HepG2 (cell line): ENCODE measurements around the gene NDUFS2. TPM values are rescaled to one million over a fixed set of nuclear protein-coding genes. Genes with fewer than 3 reads are reported as not detected.

Experiments
- ATF7 ChIP-seq, 2 experiments: fragments of 450-650 bp in 1 of 2; sonication (generic) in 1 of 2; formaldehyde crosslinking in 1 of 2; IDR thresholded peaks; 2 replicates each; pipeline versions ENCODE4 v1.4.0 to v1.6.1; 2016 to 2020; ENCODE audit warnings: antibody characterized with exemption in 1 of 2, mild to moderate bottlenecking in 1 of 2, missing genetic modification reagents in 1 of 2
- CREB1 ChIP-seq, 2 experiments: fragments of 450-650 bp in 1 of 2; IDR thresholded peaks; 2 replicates each; pipeline ENCODE4 v1.6.1; 2016 to 2017; ENCODE audit warnings: control low read depth in 1 of 2, mild to moderate bottlenecking in 1 of 2, missing compliant biosample characterization in 1 of 2, missing genetic modification characterization in 1 of 2
- FOXO1 ChIP-seq: sonication (generic); formaldehyde crosslinking; IDR thresholded peaks from 2 replicates; pipeline ENCODE4 v1.4.0; 2020; ENCODE audit warnings: missing genetic modification reagents
- JUNB ChIP-seq: sonication (generic); formaldehyde crosslinking; IDR thresholded peaks from 2 replicates; pipeline ENCODE4 v1.8.0; 2022; ENCODE audit warnings: missing genetic modification reagents, mild to moderate bottlenecking, borderline replicate concordance
- PRDM4 ChIP-seq: sonication (generic); formaldehyde crosslinking; IDR thresholded peaks from 2 replicates; pipeline ENCODE4 v1.9.0; 2021; ENCODE audit warnings: missing genetic modification reagents, borderline replicate concordance
- SMC3 ChIP-seq: IDR thresholded peaks from 2 replicates; pipeline ENCODE4 v1.6.1; 2011; ENCODE audit warnings: low read length, improper control_type of control experiment
- SNRNP70 ChIP-seq: fragments of 200-400 bp; formaldehyde crosslinking; IDR thresholded peaks from 2 replicates; pipeline ENCODE4 v1.6.1; 2017; ENCODE audit warnings: mild to moderate bottlenecking, low read depth, low read length, moderate library complexity
- SUZ12 ChIP-seq: fragments of 150-350 bp; IDR thresholded peaks from 2 replicates; pipeline ENCODE4 v1.6.1; 2014; ENCODE audit warnings: low read depth, low read length
- THYN1 ChIP-seq: sonication (generic); formaldehyde crosslinking; IDR thresholded peaks from 2 replicates; pipeline ENCODE4 v1.8.1; 2023; ENCODE audit warnings: low read depth, mild to moderate bottlenecking, moderate library complexity, missing genetic modification reagents, borderline replicate concordance
- TOPORS ChIP-seq: sonication (generic); formaldehyde crosslinking; IDR thresholded peaks from 2 replicates; pipeline ENCODE4 v1.8.0; 2023; ENCODE audit warnings: mild to moderate bottlenecking, missing genetic modification reagents
- ZBTB7A ChIP-seq: sonication (generic); formaldehyde crosslinking; IDR thresholded peaks from 2 replicates; pipeline ENCODE4 v1.8.0; 2022; ENCODE audit warnings: mild to moderate bottlenecking, missing genetic modification reagents
- ZMYM3 ChIP-seq: sonication (generic); formaldehyde crosslinking; IDR thresholded peaks from 2 replicates; pipeline ENCODE4 v1.5.1; 2020; ENCODE audit warnings: mild to moderate bottlenecking, missing genetic modification reagents
- ZNF142 ChIP-seq: sonication (generic); formaldehyde crosslinking; IDR thresholded peaks from 2 replicates; pipeline ENCODE4 v1.4.0; 2020; ENCODE audit warnings: missing genetic modification reagents
- ZNF180 ChIP-seq: sonication (generic); formaldehyde crosslinking; IDR thresholded peaks from 2 replicates; pipeline ENCODE4 v1.4.0; 2020; ENCODE audit warnings: low read depth, missing genetic modification reagents, borderline replicate concordance
- ZNF547 ChIP-seq: sonication (generic); formaldehyde crosslinking; IDR thresholded peaks from 2 replicates; pipeline ENCODE4 v1.5.1; 2020; ENCODE audit warnings: mild to moderate bottlenecking, missing genetic modification reagents
- ZNF672 ChIP-seq: sonication (generic); formaldehyde crosslinking; IDR thresholded peaks from 2 replicates; pipeline ENCODE4 v1.8.1; 2022; ENCODE audit warnings: missing genetic modification reagents
- polyA plus RNA-seq, 8 experiments: library from polyadenylated mRNA; depleted of rRNA in 3 of 8; stranded (reverse) in 7 of 8; unstranded in 1 of 8; fragments of >200 nt; fragmentation: Illumina TruSeq in 4 of 8; extraction: Trizol in 4 of 8; gene quantifications; 2 replicates each; pipeline versions ENCODE4 v1.2.1 to v1.2.3, GENCODE V29; 2011 to 2016; ENCODE audit warnings: low read depth in 4 of 8, missing spikeins in 1 of 8, mixed read lengths in 1 of 8; ENCODE audit not compliant: insufficient read depth in 1 of 8
- total RNA-seq, 5 experiments: library from RNA; depleted of rRNA; stranded (reverse); fragments of >200 nt; fragmentation: Illumina TruSeq; extraction: Trizol; gene quantifications; 2 replicates each; pipeline ENCODE4 v1.2.3, GENCODE V29; 2016; ENCODE audit warnings: low read depth in 1 of 5
- TF ChIP-seq, protein P1 (sequence below): sonication (generic); formaldehyde crosslinking; IDR thresholded peaks from 2 replicates; pipeline ENCODE4 v1.4.0; 2020; ENCODE audit warnings: missing genetic modification reagents
- TF ChIP-seq, protein P2 (sequence below): sonication (generic); formaldehyde crosslinking; IDR thresholded peaks from 2 replicates; pipeline ENCODE4 v1.4.0; 2020; ENCODE audit warnings: missing genetic modification reagents

NDUFS2 gene
- total and polyA plus RNA-seq, 2 of the 13 experiments (the other 11 are each of a cell fraction or from before 2014, with no cell fraction given) = 89.9 to 118 TPM

DNA sequence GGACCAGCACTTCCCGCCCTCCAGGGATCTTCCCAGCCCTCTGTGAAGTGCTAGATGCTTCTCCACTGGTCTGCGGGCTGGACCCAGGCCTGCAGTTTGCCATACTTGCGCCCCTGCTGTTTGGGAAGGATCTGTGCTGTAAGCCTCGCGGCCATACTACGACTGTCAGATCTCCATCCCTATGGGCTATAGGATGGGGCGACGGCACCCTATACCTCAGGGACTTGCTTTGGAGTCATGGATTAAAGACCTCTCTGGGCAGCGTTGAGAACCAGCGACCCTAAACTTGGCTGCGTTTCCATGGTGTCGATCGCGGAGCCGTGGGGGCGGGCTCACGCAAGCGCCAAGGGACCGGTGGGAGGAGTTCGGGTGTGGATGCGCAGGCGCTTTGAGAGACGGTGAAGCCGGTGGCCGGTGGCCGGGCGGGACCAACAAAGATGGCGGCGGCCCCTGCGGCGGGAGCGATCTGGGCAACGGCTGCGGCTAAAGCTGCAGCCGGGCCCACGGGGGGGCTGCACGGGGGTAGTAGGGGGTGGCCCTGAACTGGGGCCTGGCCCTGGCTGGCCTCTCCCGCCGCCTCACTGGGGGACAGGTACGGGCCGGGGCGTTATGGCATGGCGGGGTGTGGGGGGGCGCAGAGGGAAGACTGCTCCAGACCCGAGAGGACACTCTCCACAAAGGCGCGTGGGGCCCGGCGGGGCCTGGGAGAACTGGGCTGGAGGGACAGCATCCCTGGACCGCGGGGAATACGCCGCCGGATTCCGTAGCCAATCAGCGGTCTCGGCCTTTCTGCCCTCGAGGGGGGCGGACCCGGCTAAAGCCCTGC lies 42.9 kb upstream of the NDUFS2 start, which contains the start of gene USP21 (continued):
- TF ChIP-seq ZNF547 (0 out of 2 replicates have a peak, but pooled peaks have one; percentile 46), PRDM4 (CRISPR knock-in tag) (no peak), ZBTB7A (no peak; the same call in 1 of the 2 replicates), FOXO1 (CRISPR knock-in tag) (no peak), ZMYM3 (CRISPR knock-in tag) (no peak), ZNF672 (CRISPR knock-in tag) (no peak), JUNB (CRISPR knock-in tag) (no peak), ZNF180 (CRISPR knock-in tag) (no peak), CREB1 (IDR thresholded peaks at IDR 0.05) (0 out of 2 replicates have a peak, but pooled peaks have one; percentile 16), CREB1 (CRISPR knock-in tag; IDR thresholded peaks at IDR 0.05) (no peak), SUZ12 (no peak), THYN1 (CRISPR knock-in tag) (no peak), SNRNP70 (no peak), TOPORS (no peak), SMC3 (no peak), ATF7 (IDR thresholded peaks at IDR 0.05) (no peak), ATF7 (CRISPR knock-in tag; IDR thresholded peaks at IDR 0.05) (peak; percentile 49; the same call in 1 of the 2 replicates), ZNF142 (no peak)
- TF ChIP-seq, protein P1, sequence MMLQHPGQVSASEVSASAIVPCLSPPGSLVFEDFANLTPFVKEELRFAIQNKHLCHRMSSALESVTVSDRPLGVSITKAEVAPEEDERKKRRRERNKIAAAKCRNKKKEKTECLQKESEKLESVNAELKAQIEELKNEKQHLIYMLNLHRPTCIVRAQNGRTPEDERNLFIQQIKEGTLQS (CRISPR knock-in tag) = 0 out of 2 replicates have a peak, but pooled peaks have one; percentile 25
- TF ChIP-seq, protein P2, sequence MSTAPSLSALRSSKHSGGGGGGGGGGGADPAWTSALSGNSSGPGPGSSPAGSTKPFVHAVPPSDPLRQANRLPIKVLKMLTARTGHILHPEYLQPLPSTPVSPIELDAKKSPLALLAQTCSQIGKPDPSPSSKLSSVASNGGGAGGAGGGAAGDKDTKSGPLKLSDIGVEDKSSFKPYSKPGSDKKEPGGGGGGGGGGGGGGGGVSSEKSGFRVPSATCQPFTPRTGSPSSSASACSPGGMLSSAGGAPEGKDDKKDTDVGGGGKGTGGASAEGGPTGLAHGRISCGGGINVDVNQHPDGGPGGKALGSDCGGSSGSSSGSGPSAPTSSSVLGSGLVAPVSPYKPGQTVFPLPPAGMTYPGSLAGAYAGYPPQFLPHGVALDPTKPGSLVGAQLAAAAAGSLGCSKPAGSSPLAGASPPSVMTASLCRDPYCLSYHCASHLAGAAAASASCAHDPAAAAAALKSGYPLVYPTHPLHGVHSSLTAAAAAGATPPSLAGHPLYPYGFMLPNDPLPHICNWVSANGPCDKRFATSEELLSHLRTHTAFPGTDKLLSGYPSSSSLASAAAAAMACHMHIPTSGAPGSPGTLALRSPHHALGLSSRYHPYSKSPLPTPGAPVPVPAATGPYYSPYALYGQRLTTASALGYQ (CRISPR knock-in tag) = no peak
